K562 (cell line): Measurements from ENCODE around the gene DAG1. TPM values are rescaled to one million over a fixed set of nuclear protein-coding genes. Genes with fewer than 3 reads are reported as not detected.

ENCODE experiments used
- ATAC-seq: fragments of 200-7000 bp; cut with Tn5 transposase; 3 replicates; pipeline ENCODE4 v1.9.1; 2020; ENCODE audit warnings: moderate library complexity
- BruUV-seq: library from RNA; stranded (reverse); fragments of 400-500 nt; replicated peaks from 2 replicates; lab custom pipeline; 2021; lab: Mats Ljungman, UMichigan
- CTCF ChIA-PET: fragments of 300-600 bp; formaldehyde crosslinking; extraction: SDS; loops from one replicate; lab custom pipeline; 2021; ENCODE audit warnings: low intra/inter-chr PET ratio; lab: Yijun Ruan, JAX
- POLR2A ChIA-PET: fragments of 300-600, 350-650 bp; sonication (Branson Sonifier 250); formaldehyde crosslinking; extraction: SDS; loops from one replicate; lab custom pipeline; 2021; ENCODE audit warnings: antibody characterized with exemption, inconsistent platforms; lab: Yijun Ruan, JAX
- DNase-seq, 4 experiments: peaks; one replicate each; pipeline versions ENCODE4 v3.0.0 to v3.0.0-alpha.2; 2011 to 2018; ENCODE audit warnings: low spot score in 3 of 4, mixed read lengths in 3 of 4; ENCODE audit errors: extremely low read depth in 1 of 4
- FAIRE-seq: peaks from 2 replicates; lab custom pipeline; 2011; peaks lifted over from hg19 to GRCh38; lab: Jason Lieb, UNC
- H2AFZ ChIP-seq: 2 replicates; pipeline ENCODE4 v1.6.0; 2011; ENCODE audit warnings: low read depth, low read length, control low read depth, inconsistent platforms
- H3K27ac ChIP-seq: fragments of 200-600 bp; 3 replicates; pipeline ENCODE4 v1.8.0; 2011; ENCODE audit warnings: low read depth, mild to moderate bottlenecking, control low read depth, inconsistent platforms, low read length, moderate library complexity, mixed read lengths; ENCODE audit errors: extremely low read depth
- H3K27me3 ChIP-seq, 2 experiments: fragments of 300-600 bp in 1 of 2; 2 replicates in 1 of 2; 3 replicates in 1 of 2; pipeline versions ENCODE4 v1.6.0 to v1.8.0; 2011; ENCODE audit warnings: inconsistent platforms in 2 of 2, low read length in 2 of 2, mild to moderate bottlenecking in 1 of 2, mixed read lengths in 1 of 2, moderate library complexity in 1 of 2; ENCODE audit not compliant: control insufficient read depth in 2 of 2, insufficient read depth in 2 of 2
- H3K36me3 ChIP-seq: fragments of 300-600 bp; 3 replicates; pipeline ENCODE4 v1.8.0; 2011; ENCODE audit warnings: mild to moderate bottlenecking, low read length, inconsistent platforms; ENCODE audit not compliant: control insufficient read depth, insufficient read depth
- H3K4me1 ChIP-seq, 2 experiments: fragments of 200-600 bp in 1 of 2; replicated peaks in 1 of 2; 2 replicates in 1 of 2; 3 replicates in 1 of 2; pipeline versions ENCODE4 v1.5.1 to v1.8.0; 2011; ENCODE audit warnings: inconsistent platforms in 2 of 2, low read length in 2 of 2, mild to moderate bottlenecking in 1 of 2, mixed read lengths in 1 of 2, moderate library complexity in 1 of 2; ENCODE audit not compliant: control insufficient read depth in 2 of 2, insufficient read depth in 2 of 2
- H3K4me2 ChIP-seq: 2 replicates; pipeline ENCODE4 v1.6.1; 2011; ENCODE audit warnings: low read length, control low read depth, inconsistent platforms, mixed read lengths; ENCODE audit not compliant: insufficient read depth
- H3K4me3 ChIP-seq: fragments of 200-600 bp; sonication (generic), shearing (Covaris generic); 2 replicates; pipeline ENCODE4 v1.5.1; 2016; ENCODE audit warnings: control low read depth, inconsistent platforms
- H3K79me2 ChIP-seq: fragments of 200-600 bp; 3 replicates; pipeline ENCODE4 v1.8.0; 2011; ENCODE audit warnings: low read length, inconsistent platforms; ENCODE audit not compliant: control insufficient read depth, insufficient read depth
- H3K9ac ChIP-seq, 2 experiments: 2 replicates each; pipeline versions ENCODE4 v1.6.0 to v1.6.1; 2011; ENCODE audit warnings: low read depth in 2 of 2, low read length in 2 of 2, control low read depth in 1 of 2, inconsistent platforms in 1 of 2, mild to moderate bottlenecking in 1 of 2, mixed read lengths in 1 of 2; ENCODE audit not compliant: insufficient read depth in 1 of 2
- H3K9me1 ChIP-seq: one replicate; pipeline ENCODE4 v1.6.0; 2011; ENCODE audit warnings: inconsistent platforms, mild to moderate bottlenecking, low read length, moderate library complexity; ENCODE audit not compliant: control insufficient read depth, insufficient read depth
- H3K9me3 ChIP-seq: replicated peaks from 2 replicates; pipeline ENCODE4 v1.5.1; 2011; ENCODE audit warnings: low read depth, low read length, inconsistent platforms; ENCODE audit not compliant: control insufficient read depth, insufficient read depth
- H4K20me1 ChIP-seq: replicated peaks from 2 replicates; pipeline ENCODE4 v1.6.1; 2011; ENCODE audit warnings: low read length, inconsistent platforms, mixed read lengths; ENCODE audit not compliant: control insufficient read depth, insufficient read depth
- ELK1 ChIP-seq: sonication (generic); formaldehyde crosslinking; IDR thresholded peaks from 2 replicates; pipeline ENCODE4 v1.8.1; 2022; ENCODE audit warnings: missing genetic modification reagents
- ERF ChIP-seq: fragments of 450-650 bp; formaldehyde crosslinking; IDR thresholded peaks from 2 replicates; pipeline ENCODE4 v1.4.0; 2020; ENCODE audit warnings: mild to moderate bottlenecking, mixed read lengths
- FOXK2 ChIP-seq, 2 experiments: fragments of 450-650 bp; IDR thresholded peaks in 1 of 2; conservative IDR thresholded peaks in 1 of 2; 2 replicates each; pipeline ENCODE4 v1.6.1; 2016; ENCODE audit warnings: low read depth in 2 of 2, mild to moderate bottlenecking in 1 of 2
- HOMEZ ChIP-seq: fragments of 250-450 bp; sonication (Bioruptor Pico); IDR thresholded peaks from 2 replicates; pipeline ENCODE4 v1.4.0; 2020; ENCODE audit warnings: mild to moderate bottlenecking, moderate library complexity
- KDM5B ChIP-seq: fragments of 200-600 bp; sonication (generic); IDR thresholded peaks from 2 replicates; pipeline ENCODE4 v1.6.1; 2012; ENCODE audit warnings: low read depth, mild to moderate bottlenecking, moderate library complexity, low read length, control low read depth, inconsistent platforms; ENCODE audit not compliant: insufficient replicate concordance
- MCM2 ChIP-seq: fragments of 450-650 bp; IDR thresholded peaks from 2 replicates; pipeline ENCODE4 v1.6.1; 2017; ENCODE audit warnings: low read depth, mild to moderate bottlenecking
- NFRKB ChIP-seq: fragments of 450-650 bp; IDR thresholded peaks from 2 replicates; pipeline ENCODE4 v1.6.1; 2016; ENCODE audit warnings: low read depth
- NR1H2 ChIP-seq: sonication (generic); formaldehyde crosslinking; IDR thresholded peaks from 2 replicates; pipeline ENCODE4 v1.4.0; 2020; ENCODE audit warnings: mild to moderate bottlenecking, missing genetic modification reagents
- PML ChIP-seq: IDR thresholded peaks from 2 replicates; pipeline ENCODE4 v1.6.1; 2012; ENCODE audit warnings: low read length, inconsistent platforms
- POLR2A ChIP-seq: fragments of 450-650 bp; conservative IDR thresholded peaks from 2 replicates; pipeline ENCODE4 v1.6.1; 2016
- RHOXF2B ChIP-seq: fragments of 250-450 bp; sonication (Bioruptor Pico); conservative IDR thresholded peaks from 2 replicates; pipeline ENCODE4 v1.5.1; 2021
- SRSF7 ChIP-seq: fragments of 200-400 bp; formaldehyde crosslinking; optimal IDR thresholded peaks from 2 replicates; pipeline ENCODE3; 2017; ENCODE audit warnings: mild to moderate bottlenecking, low read depth, low read length
- TEAD4 ChIP-seq, 2 experiments: sonication (generic) in 1 of 2; formaldehyde crosslinking in 1 of 2; IDR thresholded peaks; 2 replicates each; pipeline versions ENCODE4 v1.6.1 to v1.8.0; 2012 to 2022; ENCODE audit warnings: borderline replicate concordance in 1 of 2, inconsistent platforms in 1 of 2, low read length in 1 of 2, mild to moderate bottlenecking in 1 of 2, missing genetic modification reagents in 1 of 2
- YBX1 ChIP-seq: fragments of 450-650 bp; IDR thresholded peaks from 2 replicates; pipeline ENCODE4 v1.7.1; 2016; ENCODE audit warnings: mild to moderate bottlenecking
- ZBTB17 ChIP-seq: fragments of 450-650 bp; formaldehyde crosslinking; IDR thresholded peaks from 2 replicates; pipeline ENCODE4 v1.4.0; 2020; ENCODE audit warnings: mild to moderate bottlenecking
- ZBTB33 ChIP-seq: sonication (generic); formaldehyde crosslinking; IDR thresholded peaks from 2 replicates; pipeline ENCODE4 v1.8.1; 2023; ENCODE audit warnings: mild to moderate bottlenecking, missing genetic modification reagents
- WGBS: fragments of 100-300 bp; shearing (Covaris generic); methylation state at CpG from one replicate; pipeline ENCODE4 v1.1.6; 2016; ENCODE audit warnings: low coverage, mixed read lengths; ENCODE audit not compliant: insufficient coverage; ENCODE audit errors: missing lambda C conversion rate; 5-methylcytosine and 5-hydroxymethylcytosine counted together
- in situ Hi-C: fragments of 300-500 bp; cut with MboI; formaldehyde crosslinking; loops from 4 replicates; pipeline ENCODE4 v1.15.0; 2018; ENCODE audit warnings: inconsistent platforms, mixed read lengths
- intact Hi-C: fragments of 100-400 bp; cut with micrococcal nuclease; formaldehyde crosslinking; loops from 2 replicates; pipeline ENCODE4 v1.14.2; 2022
- polyA plus RNA-seq, 8 experiments: library from polyadenylated mRNA; depleted of rRNA in 4 of 8; stranded (reverse) in 5 of 8; unstranded in 3 of 8; fragments of >200 nt; fragmentation: Nextera tagmentation in 2 of 8; fragmentation: Illumina TruSeq in 1 of 8; extraction: Ambion mirVana in 2 of 8; extraction: Trizol in 1 of 8; gene quantifications; 2 replicates each; pipeline versions ENCODE4 v1.2.1 to v1.2.3, GENCODE V29; 2011 to 2014; ENCODE audit warnings: inconsistent platforms in 1 of 8, missing spikeins in 1 of 8
- total RNA-seq, 7 experiments: library from RNA; depleted of rRNA in 6 of 7; stranded (reverse); fragments of >200 nt in 6 of 7; fragmentation: Illumina TruSeq in 2 of 7; extraction: Trizol in 2 of 7; gene quantifications; 2 replicates each; pipeline versions ENCODE4 v1.2.1 to v1.2.3, GENCODE V29; 2011 to 2021; ENCODE audit warnings: low replicate concordance in 1 of 7

The DAG1 gene
- total and polyA plus RNA-seq, 9 of the 15 experiments (the other 6 are each of a cell fraction or from before 2014, with no cell fraction given): 0.29 to 19.6 (median 8.2) TPM

- POLR2A ChIA-PET: interaction anchor here (0.7 to 2.0 kb wide), 9 partner anchors 11 to 447 kb away, joined by 3 to 5 read pairs (median 4); partner anchors contain the start of gene IP6K1
- Histone ChIP-seq H3K27ac (peak overlapping the region; percentile 85), H3K4me1 (peaks cover 26 to 31% of the 10 kb centered on the region in 2 experiments), H3K9ac (peak overlapping the region; percentile 84 to 91), H3K27me3 (no peaks in the 10 kb centered on the region), H3K4me2 (peak overlapping the region; percentile 89), H3K4me3 (peak overlapping the region; percentile 92), H2AFZ (peak overlapping the region; percentile 66; the same call in 1 of the 2 replicates), H3K36me3 (no peaks in the 10 kb centered on the region; the same call in 2 of the 3 replicates), H3K9me1 (no peaks in the 10 kb centered on the region), H4K20me1 (no peaks in the 10 kb centered on the region), H3K9me3 (no peaks in the 10 kb centered on the region), H3K79me2 (peaks cover 40% of the 10 kb centered on the region)
- in situ Hi-C loops (no loop called here), intact Hi-C loops (no loop called here)
- CTCF ChIA-PET: no interaction called here
- ATAC-seq (peak; percentile 50), DNase-seq (peak in 1 of 4 experiments; percentile 22), FAIRE-seq (peak; percentile 32)
- WGBS: 0% methylated on average over 22 of the region's 23 CpGs
- no TSS peak for BruUV-seq
- TF ChIP-seq ELK1 (CRISPR knock-in tag): no peak
- TF ChIP-seq RHOXF2B (CRISPR knock-in tag): no peak
- 0 out of 4 replicates have a peak, but pooled peaks of 1 of the 2 experiments have one; percentile 25 for TF ChIP-seq FOXK2 (conservative IDR thresholded peaks at IDR 0.05 in 1 of 2, IDR thresholded peaks at IDR 0.05 in 1 of 2; ENCODE audit: low read depth in 2 of 2)
- TF ChIP-seq ZBTB17 (CRISPR knock-in tag): 0 out of 2 replicates have a peak, but pooled peaks have one; percentile 8
- no peak for TF ChIP-seq NR1H2
- TF ChIP-seq ERF: no peak
- no peak for TF ChIP-seq YBX1
- TF ChIP-seq TEAD4 (IDR thresholded peaks at IDR 0.05; ENCODE audit: low read length): no peak
- no peak for TF ChIP-seq TEAD4 (CRISPR knock-in tag; IDR thresholded peaks at IDR 0.05; ENCODE audit: borderline replicate concordance)
- TF ChIP-seq ZBTB33 (CRISPR knock-in tag): peak; percentile 49; the same call in 1 of the 2 replicates
- no peak for TF ChIP-seq PML
- no peak for TF ChIP-seq MCM2
- TF ChIP-seq SRSF7: no peak
- TF ChIP-seq KDM5B: no peak
- TF ChIP-seq POLR2A: 0 out of 2 replicates have a peak, but pooled peaks have one; percentile 11
- no peak for TF ChIP-seq NFRKB
- no peak for TF ChIP-seq HOMEZ (CRISPR knock-in tag)
Measured at GRCh38 chr3:49470714-49471420, 800 bp downstream of the DAG1 start.
